GM19025 (cell line): ENCODE measurements around the gene RBM19.

Source experiments
- ATAC-seq: cut with Tn5 transposase; IDR thresholded peaks from one replicate; pipeline ENCODE4 v1.9.1; 2021; ENCODE audit warnings: mild to moderate bottlenecking, low read depth, moderate library complexity; ENCODE audit not compliant: unreplicated experiment

Gene RBM19

DNA sequence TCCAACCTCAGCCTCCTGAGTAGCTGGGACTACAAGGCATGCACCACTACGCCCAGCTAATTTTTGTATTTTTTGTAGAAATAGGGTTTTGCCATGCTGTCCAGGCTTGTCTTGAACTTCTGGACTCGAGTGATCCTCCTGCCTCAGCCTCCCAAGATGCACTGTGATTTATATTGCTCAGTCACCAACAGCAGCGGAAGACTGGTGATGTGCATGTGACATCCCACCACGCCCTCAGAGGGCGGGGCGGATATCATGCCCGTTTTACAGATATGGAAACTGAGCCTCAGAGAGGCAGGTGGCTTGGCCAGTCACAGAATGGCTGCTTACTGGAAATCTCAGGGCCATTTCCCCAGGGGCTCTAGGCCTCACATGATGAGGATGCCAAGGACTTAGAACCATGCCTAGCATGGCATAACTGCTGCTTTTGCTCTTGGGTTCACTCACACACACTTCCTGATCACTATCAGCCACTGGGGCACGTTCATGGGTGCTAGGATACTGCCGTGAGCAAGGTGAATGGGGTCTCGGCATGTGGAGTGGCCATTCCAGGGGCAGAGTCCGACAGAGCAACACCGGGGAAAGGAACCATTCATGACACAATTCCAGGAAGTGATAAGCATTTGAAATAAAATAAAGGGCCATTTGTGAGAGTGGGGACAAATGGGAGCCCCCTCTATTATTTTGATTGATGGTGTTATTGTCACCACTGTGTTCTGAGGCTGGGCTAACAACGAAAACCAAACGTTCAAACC, 31.9 kb downstream of the RBM19 start:
- ATAC-seq, result no peak

- ATAC-seq, result no peak
Observed at GRCh38 chr12:113933201-113933786, 32.8 kb downstream of the RBM19 start.

DNA sequence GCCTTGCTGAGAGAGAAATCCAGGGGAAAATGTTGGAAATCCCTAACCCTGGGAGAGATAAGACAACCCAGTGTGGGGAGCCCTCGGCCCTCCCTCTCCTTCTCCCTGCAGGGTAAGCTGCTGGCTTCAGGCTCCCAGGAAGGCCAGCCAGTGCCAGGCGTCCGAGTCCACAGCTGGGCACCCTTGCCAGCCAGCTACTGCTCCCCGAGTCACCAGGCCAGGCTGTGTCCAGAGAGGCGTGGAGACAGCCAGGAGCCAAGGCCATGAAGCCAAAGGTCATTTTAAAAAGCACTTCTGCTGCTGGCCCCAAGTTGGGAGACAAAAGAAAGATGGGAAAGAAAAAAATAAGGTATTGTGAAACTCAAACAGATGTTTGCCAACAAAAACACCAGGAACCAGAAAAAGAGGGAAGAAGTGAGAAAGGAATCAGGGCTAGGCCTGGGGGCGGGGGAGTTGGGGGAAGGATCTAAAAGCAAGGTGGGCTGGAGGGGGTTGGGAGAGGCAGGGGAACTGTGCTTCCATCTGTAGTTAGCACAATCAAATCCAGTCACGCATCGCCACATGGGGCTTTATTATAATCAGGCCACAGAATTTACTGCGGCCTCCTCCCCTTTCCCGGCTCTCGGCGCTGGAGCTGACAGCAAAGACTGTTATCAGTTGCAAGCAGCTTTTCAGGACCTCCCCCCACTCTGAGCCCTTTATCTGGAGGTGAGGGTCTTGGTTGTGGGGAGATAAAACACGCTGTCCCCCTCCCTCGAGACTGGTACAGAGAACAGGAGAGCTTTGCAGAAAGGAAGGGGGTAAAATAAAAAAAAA, 33.5 kb downstream of the RBM19 start:
- no peak for ATAC-seq

GRCh38 chr12:113931517-113931916, 34.6 kb downstream of the RBM19 start:
- no peak for ATAC-seq

GRCh38 chr12:113930249-113930648, 35.9 kb downstream of the RBM19 start:
- ATAC-seq, result no peak

DNA sequence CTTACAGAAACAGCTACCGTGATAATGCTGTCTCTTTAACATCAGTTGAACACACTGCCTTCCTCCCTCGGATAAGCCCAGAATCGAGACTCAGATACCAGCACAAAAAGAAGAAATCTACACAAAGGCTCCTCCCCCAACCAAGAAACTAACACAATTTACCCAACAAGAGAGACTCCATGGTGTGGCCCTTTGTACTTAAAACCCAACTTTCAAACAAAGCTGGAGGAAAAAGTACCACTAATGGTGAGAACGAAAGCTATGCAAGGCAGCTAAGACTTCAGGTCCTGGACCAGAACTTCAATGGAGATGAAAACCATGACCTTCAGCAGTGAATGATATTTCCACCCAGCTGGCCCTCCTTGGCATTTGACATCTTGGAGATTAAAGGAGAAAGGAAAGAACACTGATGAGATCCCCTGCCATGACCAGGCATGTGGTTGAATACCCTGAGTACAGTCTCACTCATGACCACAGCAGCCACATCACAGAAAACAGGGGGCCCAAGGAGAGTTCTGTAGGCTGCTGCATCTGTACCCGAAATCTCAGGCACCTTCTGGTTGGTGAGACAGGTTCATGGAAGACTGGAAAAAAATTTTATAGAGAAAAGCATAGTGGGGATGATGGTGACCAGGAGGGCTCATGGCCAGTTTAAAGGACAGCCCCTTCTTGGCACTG, 36.7 kb downstream of the RBM19 start:
- ATAC-seq, result no peak

DNA sequence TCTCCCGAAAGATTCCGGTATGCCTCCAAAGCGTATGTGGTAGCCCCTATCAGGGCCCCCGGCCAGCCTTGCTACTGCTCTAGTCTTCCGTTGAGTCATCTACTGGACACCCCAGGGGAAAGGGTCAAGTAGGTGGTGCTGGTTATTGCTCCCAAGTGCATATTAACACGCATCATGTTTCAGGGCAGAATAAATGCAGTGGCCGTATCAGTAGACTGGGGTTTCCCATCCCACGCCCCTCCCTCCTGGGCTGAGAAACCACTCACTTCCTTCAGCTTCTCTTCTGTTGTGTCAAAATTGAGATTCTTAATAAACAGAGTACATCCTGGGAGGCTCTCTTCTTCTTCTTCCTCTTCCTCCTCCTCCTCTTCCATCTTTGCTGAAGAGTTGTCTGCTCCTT, 39.3 kb downstream of the RBM19 start:
- ATAC-seq, result no peak

DNA sequence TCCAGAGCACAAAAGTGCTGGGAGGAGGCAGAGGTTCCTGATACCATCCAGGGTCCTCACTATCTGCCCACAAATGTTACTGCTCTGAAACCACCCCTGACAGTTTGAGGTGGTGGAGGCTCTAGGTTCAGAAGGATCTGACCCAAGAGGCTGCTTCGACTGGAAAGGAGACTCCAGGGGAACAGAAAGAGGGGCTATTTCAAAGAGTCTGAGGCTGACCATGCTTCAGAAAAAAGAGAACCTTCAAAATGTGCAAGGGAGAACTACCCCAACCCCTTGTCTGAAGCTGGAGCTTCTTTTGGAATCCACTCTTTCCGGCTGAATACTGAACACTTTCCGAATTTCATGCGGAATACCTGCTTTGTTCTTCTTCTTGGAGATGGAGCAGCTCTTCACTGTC, 41.8 kb downstream of the RBM19 start:
- no peak for ATAC-seq

GRCh38 chr12:113923251-113923650, 42.9 kb downstream of the RBM19 start:
- no peak for ATAC-seq

DNA sequence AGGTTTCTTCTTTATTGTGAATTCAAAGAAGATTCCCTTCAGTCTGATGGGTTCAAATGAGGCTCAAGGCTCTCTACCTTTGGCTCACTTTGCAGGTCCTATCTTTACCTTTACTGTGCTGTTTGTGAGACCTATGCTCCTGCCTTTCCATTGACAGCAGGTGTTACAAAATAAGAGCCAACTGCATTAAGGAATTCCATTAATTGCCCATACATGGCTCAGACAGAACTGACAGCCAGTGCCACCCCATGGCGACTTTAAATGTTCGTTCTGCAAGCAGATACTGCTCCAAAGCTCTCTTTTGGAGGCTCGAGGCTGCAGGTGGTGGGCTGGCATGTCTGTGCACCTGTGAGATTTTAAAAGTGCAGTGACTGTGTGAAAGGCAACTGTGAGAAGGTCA, 44.7 kb downstream of the RBM19 start:
- ATAC-seq, result no peak

GRCh38 chr12:113919791-113920190, 46.3 kb downstream of the RBM19 start:
- ATAC-seq, result no peak

GRCh38 chr12:113918306-113918705, 47.8 kb downstream of the RBM19 start:
- no peak for ATAC-seq

GRCh38 chr12:113917393-113917792, 48.7 kb downstream of the RBM19 start:
- ATAC-seq, result no peak

DNA sequence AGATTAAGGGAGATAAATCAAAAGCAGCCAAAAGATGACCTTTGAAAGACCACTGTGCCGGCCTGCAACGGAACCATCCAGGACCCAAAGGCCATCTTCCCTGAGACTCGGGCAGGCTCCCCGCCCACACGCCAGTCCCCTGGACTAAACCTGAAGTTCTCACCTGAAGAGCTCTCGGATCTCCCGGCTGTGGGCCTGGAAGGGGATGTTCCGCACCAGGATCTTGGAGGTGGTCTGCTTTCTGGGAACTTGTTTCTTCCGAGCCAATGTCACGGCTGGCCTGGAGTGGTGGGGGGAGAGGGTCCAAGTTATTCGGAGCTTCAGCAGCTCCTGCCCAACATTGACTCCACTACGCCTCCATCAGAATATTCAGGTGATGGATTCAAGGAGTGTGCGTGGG, 51.3 kb downstream of the RBM19 start:
- ATAC-seq, result no peak

DNA sequence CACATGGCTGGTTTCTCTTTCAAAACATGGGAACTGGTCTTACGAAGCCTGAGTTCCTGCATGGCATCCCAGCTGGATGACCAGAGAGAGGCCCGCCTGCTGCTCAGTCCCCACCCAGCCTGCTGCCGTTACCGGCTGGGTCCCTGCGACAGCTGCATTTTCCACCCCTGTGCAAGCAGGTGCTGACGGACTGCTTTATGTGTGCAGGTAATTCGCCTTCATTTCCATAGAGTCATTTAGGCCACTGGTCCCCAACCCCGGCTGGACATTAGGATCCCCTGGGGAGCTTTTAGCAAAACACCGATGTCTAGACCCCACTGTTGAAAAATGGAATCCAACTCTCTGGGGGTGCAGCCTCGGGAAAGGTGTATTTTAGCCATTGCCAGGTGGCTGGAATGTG, 51.9 kb downstream of the RBM19 start:
- no peak for ATAC-seq

- ATAC-seq, result no peak
Observed at GRCh38 chr12:113912760-113913329, 53.3 kb downstream of the RBM19 start.

GRCh38 chr12:113911971-113912759, 54.0 kb downstream of the RBM19 start:
- ATAC-seq, result no peak

GRCh38 chr12:113910751-113911272, 55.3 kb downstream of the RBM19 start:
- ATAC-seq, result no peak

DNA sequence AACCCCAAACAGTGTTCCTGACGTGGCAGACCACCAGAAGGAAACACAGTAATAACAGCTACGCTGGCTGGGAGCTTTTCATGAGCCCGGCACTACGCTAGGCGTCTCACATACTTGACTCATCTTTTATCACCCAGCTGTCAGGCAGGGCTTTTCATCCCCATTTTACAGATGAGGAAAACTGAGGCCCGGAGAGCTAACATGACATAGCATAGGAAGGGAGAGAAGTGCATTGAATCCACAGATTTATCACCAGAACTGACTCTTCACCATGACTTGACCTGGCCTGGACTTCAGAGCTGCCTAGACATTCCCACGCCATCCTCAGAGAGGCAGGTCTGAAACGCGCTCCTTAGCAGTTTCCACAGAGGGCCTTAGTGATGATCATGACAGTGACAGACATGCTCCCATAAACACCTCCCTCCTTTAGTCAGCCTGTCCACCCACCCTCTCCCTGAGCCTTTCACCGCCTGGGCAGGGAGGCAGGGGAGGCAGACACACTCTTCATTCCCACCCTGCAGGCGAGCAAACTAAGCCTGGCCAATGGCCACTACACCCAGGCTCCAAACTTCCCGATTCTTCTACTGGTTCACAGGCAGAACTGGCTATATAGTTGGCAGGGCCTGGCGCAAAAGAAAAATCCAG, 56.2 kb downstream of the RBM19 start:
- no peak for ATAC-seq
